AG04449 (cell line): ENCODE data around the gene MYO1F.

Experiments used
- CTCF ChIA-PET: fragments of 350-600 bp; formaldehyde crosslinking; extraction: SDS; loops from one replicate; lab custom pipeline; 2021; ENCODE audit warnings: antibody characterized with exemption; lab: Yijun Ruan, JAX
- POLR2A ChIA-PET: fragments of 400-600, 350-600 bp; formaldehyde crosslinking; extraction: SDS; loops from one replicate; lab custom pipeline; 2020; ENCODE audit warnings: antibody characterized with exemption, inconsistent platforms; lab: Yijun Ruan, JAX
- DNase-seq: peaks from one replicate; pipeline ENCODE4 v3.0.0-alpha.2; 2010; ENCODE audit warnings: low read depth, low spot score
- H3K4me3 ChIP-seq: 2 replicates; pipeline ENCODE4 v1.5.1; 2011; ENCODE audit warnings: low read depth, mild to moderate bottlenecking, control low read depth, low read length
- TF ChIP-seq, protein P1 (sequence below): IDR thresholded peaks from one replicate; pipeline ENCODE4 v1.5.1; 2011; ENCODE audit warnings: mild to moderate bottlenecking, moderate library complexity, low read length, control low read depth, inconsistent platforms; ENCODE audit not compliant: insufficient read depth; ENCODE audit errors: missing control alignments

Gene MYO1F

DNA sequence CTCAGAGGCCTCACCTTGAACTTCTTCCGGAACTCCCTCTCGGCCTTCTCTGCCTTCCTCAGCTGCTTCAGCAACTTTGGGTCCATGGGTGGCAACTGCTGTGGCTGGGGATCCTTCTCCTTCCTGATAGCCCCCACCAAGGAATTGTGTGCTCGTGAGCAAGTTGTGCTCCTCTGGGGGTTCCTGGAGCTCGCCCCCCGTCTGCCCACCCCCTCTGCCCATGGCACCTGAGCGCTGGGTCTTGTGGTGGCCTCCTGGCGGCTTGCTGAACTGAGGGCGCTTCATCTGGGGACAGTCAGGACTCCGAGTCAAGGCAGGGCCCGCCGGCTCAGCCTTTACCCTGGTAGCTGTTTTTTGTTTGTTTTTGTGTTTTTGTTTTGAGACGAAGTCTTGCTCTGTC lies 86.4 kb downstream of the MYO1F start:
- POLR2A ChIA-PET: no interaction called here
- no peak overlapping the region for H3K4me3 ChIP-seq
- CTCF ChIA-PET: no interaction called here
- DNase-seq: no peak
- TF ChIP-seq, protein P1, sequence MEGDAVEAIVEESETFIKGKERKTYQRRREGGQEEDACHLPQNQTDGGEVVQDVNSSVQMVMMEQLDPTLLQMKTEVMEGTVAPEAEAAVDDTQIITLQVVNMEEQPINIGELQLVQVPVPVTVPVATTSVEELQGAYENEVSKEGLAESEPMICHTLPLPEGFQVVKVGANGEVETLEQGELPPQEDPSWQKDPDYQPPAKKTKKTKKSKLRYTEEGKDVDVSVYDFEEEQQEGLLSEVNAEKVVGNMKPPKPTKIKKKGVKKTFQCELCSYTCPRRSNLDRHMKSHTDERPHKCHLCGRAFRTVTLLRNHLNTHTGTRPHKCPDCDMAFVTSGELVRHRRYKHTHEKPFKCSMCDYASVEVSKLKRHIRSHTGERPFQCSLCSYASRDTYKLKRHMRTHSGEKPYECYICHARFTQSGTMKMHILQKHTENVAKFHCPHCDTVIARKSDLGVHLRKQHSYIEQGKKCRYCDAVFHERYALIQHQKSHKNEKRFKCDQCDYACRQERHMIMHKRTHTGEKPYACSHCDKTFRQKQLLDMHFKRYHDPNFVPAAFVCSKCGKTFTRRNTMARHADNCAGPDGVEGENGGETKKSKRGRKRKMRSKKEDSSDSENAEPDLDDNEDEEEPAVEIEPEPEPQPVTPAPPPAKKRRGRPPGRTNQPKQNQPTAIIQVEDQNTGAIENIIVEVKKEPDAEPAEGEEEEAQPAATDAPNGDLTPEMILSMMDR: no peak

DNA sequence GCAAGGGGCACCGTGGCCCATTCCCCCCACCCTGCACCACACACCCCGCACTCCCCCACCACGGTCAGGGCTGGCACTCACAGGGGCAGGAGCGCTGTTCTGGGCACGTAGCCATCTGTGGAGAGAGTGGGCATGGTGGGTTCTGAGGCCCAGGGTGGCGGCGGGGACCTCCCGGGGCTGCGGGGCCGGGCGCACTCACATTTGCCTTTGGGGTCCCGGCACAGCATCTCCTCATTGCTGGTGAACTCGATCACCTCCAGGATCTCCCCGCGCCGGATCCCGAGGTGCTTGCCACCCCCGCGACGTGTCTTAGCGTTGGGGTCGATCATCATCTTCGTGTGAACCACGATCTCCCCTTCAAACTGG lies 86.9 kb downstream of the MYO1F start:
- POLR2A ChIA-PET: no interaction called here
- H3K4me3 ChIP-seq: no peak overlapping the region
- DNase-seq: no peak
- CTCF ChIA-PET: no interaction called here
- TF ChIP-seq, protein P1: no peak

DNA sequence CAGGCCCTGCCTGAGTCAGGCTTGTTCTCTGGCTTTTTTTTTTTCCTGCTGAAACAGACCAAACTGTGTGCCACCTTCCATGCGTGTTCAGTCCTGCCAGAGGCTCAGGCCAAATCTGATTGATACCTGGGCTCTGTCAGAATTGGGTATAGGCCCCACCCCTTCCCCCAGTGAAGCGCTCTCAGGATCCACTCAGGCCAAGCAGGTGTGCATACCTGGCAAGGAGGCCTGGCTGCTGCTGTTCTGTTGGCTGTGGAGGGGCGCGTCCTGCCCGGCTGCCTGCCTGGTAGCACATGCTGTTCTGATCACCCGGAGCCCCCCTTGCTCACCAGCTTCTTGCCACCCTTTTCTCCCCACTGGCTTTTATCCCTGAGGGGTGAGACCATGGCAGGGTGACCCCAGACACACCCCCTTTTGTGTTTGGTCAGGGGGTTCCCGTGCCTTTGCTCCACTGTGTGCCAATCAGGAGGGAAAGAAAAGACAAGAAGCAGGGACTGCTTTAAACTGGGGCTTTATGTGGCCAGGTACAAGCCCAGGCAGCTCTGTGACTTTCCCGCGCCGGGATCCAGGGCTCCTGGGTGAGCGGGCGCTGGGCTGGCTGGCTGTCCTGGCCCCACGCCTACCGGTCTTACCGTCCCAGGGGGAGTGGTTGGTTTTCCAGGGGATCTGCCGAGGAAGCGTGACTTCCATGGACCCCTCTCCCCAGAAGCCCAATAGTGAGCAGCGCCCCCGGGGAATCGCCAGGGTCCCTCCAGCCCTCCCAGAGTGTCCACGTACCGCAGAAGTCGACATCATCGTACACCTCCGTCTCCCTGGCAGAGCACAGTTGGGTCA lies 87.5 kb downstream of the MYO1F start:
- H3K4me3 ChIP-seq: no peak overlapping the region
- POLR2A ChIA-PET: no interaction called here
- TF ChIP-seq, protein P1: no peak
- DNase-seq: no peak
- CTCF ChIA-PET: interaction anchor here (1.4 to 1.7 kb wide), 2 partner anchors 13 to 16 kb away, joined by 4 to 5 read pairs; partner anchors contain the start of gene PRAM1

DNA sequence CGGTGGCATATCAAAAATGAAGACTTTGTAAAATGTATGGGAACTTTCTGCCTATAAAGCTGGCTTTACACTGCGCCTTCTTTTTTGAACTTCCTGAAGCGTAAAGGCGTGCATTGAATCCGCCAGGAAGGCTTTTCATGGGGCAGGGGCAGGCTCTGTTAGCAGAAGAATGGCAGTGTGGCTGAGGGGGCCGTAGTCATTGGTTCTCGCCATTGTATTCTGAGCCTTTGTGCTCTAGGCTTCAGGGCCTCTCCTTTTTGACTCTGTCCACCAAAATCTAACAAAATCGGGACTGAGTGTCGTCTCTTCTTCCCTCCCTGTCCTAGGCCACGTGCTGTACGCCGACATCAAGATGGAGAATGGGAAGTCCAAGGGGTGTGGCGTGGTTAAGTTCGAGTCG lies 88.9 kb downstream of the MYO1F start:
- H3K4me3 ChIP-seq: no peak overlapping the region
- no peak for DNase-seq
- TF ChIP-seq, protein P1: no peak
- ChIA-PET CTCF (interaction anchor here (0.8 to 1.7 kb wide), 5 partner anchors 9 to 135 kb away, joined by 3 to 5 read pairs (median 4); partner anchors contain the start of gene PRAM1), POLR2A (no interaction called here)

- no peak for DNase-seq
- POLR2A ChIA-PET: interaction anchor here (0.6 to 1.0 kb wide), 2 partner anchors 8 to 41 kb away, joined by 3 read pairs; no protein-coding TSS in a partner anchor
- H3K4me3 ChIP-seq: no peak overlapping the region
- CTCF ChIA-PET: interaction anchor here (0.8 to 2.0 kb wide), 5 partner anchors 10 to 134 kb away, joined by 3 to 14 read pairs (median 3); no protein-coding TSS in a partner anchor
- TF ChIP-seq, protein P1: no peak
Measured at GRCh38 chr19:8487137-8487851, 89.9 kb downstream of the MYO1F start.
